ENCODE results near the gene ETV1. TPM values are rescaled to one million over a fixed set of nuclear protein-coding genes. Genes with fewer than 3 reads are reported as not detected.

The ETV1 gene
- total and polyA plus RNA-seq, 9 of the 15 experiments (the other 6 are each of a cell fraction or from before 2014, with no cell fraction given), result 7.2 to 27.4 (median 14.0) TPM

DNA sequence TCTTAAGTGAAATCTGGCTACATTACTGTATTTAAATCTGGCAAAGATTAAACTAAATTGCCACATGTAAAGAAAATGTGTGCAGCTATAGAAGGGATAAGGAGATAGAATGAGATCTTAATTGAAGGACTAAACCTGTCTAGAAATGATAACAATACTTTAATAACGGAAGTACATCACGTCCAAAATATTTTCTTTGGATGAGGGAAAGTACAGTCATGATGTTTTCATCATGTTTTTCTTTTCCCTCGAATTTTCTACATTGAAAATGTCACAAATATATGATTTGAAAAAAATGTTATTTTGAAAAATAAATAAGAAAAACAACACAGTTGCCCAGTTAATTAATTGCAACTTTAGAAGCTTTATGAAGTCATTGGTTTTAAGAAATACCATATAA is 143.9 kb downstream of the ETV1 start (continued):
- TF ChIP-seq, protein P1, sequence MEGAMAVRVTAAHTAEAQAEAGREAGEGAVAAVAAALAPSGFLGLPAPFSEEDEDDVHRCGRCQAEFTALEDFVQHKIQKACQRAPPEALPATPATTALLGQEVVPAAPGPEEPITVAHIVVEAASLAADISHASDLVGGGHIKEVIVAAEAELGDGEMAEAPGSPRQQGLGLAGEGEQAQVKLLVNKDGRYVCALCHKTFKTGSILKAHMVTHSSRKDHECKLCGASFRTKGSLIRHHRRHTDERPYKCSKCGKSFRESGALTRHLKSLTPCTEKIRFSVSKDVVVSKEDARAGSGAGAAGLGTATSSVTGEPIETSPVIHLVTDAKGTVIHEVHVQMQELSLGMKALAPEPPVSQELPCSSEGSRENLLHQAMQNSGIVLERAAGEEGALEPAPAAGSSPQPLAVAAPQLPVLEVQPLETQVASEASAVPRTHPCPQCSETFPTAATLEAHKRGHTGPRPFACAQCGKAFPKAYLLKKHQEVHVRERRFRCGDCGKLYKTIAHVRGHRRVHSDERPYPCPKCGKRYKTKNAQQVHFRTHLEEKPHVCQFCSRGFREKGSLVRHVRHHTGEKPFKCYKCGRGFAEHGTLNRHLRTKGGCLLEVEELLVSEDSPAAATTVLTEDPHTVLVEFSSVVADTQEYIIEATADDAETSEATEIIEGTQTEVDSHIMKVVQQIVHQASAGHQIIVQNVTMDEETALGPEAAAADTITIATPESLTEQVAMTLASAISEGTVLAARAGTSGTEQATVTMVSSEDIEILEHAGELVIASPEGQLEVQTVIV (CRISPR knock-in tag; IDR thresholded peaks at IDR 0.05; ENCODE audit: borderline replicate concordance), result no peak
- TF ChIP-seq, protein P2, sequence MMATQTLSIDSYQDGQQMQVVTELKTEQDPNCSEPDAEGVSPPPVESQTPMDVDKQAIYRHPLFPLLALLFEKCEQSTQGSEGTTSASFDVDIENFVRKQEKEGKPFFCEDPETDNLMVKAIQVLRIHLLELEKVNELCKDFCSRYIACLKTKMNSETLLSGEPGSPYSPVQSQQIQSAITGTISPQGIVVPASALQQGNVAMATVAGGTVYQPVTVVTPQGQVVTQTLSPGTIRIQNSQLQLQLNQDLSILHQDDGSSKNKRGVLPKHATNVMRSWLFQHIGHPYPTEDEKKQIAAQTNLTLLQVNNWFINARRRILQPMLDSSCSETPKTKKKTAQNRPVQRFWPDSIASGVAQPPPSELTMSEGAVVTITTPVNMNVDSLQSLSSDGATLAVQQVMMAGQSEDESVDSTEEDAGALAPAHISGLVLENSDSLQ (IDR thresholded peaks at IDR 0.05), result no peak
- TF ChIP-seq MYBL2 (IDR thresholded peaks at IDR 0.05; ENCODE audit: low read depth) (no peak), MYBL2 (CRISPR knock-in tag; IDR thresholded peaks at IDR 0.05; ENCODE audit: borderline replicate concordance) (no peak)

DNA sequence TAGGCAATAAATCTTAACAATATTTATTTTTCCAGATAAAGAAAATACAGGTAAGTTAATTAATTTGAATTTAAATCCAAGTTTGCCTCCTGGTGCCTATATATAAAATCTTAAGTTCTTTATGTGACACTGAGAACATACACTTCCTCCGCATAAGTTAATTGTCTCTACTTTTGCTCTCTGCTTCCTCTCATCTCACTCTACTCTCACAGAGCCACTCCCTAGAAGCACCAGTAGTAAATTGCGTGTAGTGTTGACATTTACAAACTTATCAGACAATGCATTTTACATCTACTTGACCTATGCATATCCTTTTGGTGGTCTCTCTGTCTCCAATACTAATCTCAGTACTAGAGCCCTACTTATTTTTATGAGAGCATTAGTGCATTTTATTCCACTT is 144.5 kb downstream of the ETV1 start:
- Histone ChIP-seq H2AFZ (ENCODE audit: low read depth, low read length) (no peak overlapping the region), H3K4me2 (ENCODE audit: insufficient read depth, low read length) (no peak overlapping the region), H3K4me1 (replicated peaks in 1 of 2; ENCODE audit: control insufficient read depth in 2 of 2, insufficient read depth in 2 of 2, low read length in 2 of 2) (peaks cover 0 to 9% of the 10 kb centered on the region in 2 experiments; a peak in 2 of 5 replicates), H3K9ac (ENCODE audit: insufficient read depth in 1 of 2, low read depth in 2 of 2, low read length in 2 of 2) (no peak overlapping the region), H3K27me3 (ENCODE audit: control insufficient read depth in 2 of 2, insufficient read depth in 2 of 2, low read length in 2 of 2) (no peaks in the 10 kb centered on the region), H3K27ac (ENCODE audit: extremely low read depth, low read depth, low read length) (no peak overlapping the region), H3K4me3 (no peak overlapping the region), H4K20me1 (replicated peaks; ENCODE audit: control insufficient read depth, insufficient read depth, low read length) (no peaks in the 10 kb centered on the region), H3K9me3 (replicated peaks; ENCODE audit: control insufficient read depth, insufficient read depth, low read depth, low read length) (no peaks in the 10 kb centered on the region), H3K36me3 (ENCODE audit: control insufficient read depth, insufficient read depth, low read length) (no peaks in the 10 kb centered on the region), H3K9me1 (ENCODE audit: control insufficient read depth, insufficient read depth, low read length) (no peaks in the 10 kb centered on the region), H3K79me2 (ENCODE audit: control insufficient read depth, insufficient read depth, low read length) (no peaks in the 10 kb centered on the region)
- ChIA-PET POLR2A (no interaction called here), CTCF (ENCODE audit: low intra/inter-chr PET ratio) (no interaction called here)
- ATAC-seq (no peak), FAIRE-seq (no peak), DNase-seq (ENCODE audit: extremely low read depth in 1 of 4, low spot score in 3 of 4) (no peak)
- 35% methylated on average over 2 of the region's 2 CpGs for WGBS (ENCODE audit: insufficient coverage, low coverage, missing lambda C conversion rate)
- no TSS peak for BruUV-seq (replicated peaks)
- in situ Hi-C loops (cut with MboI) (no loop called here), intact Hi-C loops (cut with micrococcal nuclease) (no loop called here)
- TF ChIP-seq SMAD3 (CRISPR knock-in tag; conservative IDR thresholded peaks at IDR 0.05) (no peak), RBM25 (IDR thresholded peaks at IDR 0.05; ENCODE audit: low read depth, low read length, severe bottlenecking) (no peak), HIVEP1 (CRISPR knock-in tag; IDR thresholded peaks at IDR 0.05) (no peak), JUNB (CRISPR knock-in tag; conservative IDR thresholded peaks at IDR 0.05) (no peak), SIRT6 (IDR thresholded peaks at IDR 0.05; ENCODE audit: low read depth, low read length) (no peak), ZNF780A (CRISPR knock-in tag; IDR thresholded peaks at IDR 0.05) (no peak), NEUROD1 (IDR thresholded peaks at IDR 0.05; ENCODE audit: borderline replicate concordance, low read depth, low read length, partially characterized antibody) (no peak)
- TF ChIP-seq, protein P3, sequence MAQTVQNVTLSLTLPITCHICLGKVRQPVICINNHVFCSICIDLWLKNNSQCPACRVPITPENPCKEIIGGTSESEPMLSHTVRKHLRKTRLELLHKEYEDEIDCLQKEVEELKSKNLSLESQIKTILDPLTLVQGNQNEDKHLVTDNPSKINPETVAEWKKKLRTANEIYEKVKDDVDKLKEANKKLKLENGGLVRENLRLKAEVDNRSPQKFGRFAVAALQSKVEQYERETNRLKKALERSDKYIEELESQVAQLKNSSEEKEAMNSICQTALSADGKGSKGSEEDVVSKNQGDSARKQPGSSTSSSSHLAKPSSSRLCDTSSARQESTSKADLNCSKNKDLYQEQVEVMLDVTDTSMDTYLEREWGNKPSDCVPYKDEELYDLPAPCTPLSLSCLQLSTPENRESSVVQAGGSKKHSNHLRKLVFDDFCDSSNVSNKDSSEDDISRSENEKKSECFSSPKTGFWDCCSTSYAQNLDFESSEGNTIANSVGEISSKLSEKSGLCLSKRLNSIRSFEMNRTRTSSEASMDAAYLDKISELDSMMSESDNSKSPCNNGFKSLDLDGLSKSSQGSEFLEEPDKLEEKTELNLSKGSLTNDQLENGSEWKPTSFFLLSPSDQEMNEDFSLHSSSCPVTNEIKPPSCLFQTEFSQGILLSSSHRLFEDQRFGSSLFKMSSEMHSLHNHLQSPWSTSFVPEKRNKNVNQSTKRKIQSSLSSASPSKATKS (CRISPR knock-in tag; IDR thresholded peaks at IDR 0.05), result no peak
- TF ChIP-seq, protein P4, sequence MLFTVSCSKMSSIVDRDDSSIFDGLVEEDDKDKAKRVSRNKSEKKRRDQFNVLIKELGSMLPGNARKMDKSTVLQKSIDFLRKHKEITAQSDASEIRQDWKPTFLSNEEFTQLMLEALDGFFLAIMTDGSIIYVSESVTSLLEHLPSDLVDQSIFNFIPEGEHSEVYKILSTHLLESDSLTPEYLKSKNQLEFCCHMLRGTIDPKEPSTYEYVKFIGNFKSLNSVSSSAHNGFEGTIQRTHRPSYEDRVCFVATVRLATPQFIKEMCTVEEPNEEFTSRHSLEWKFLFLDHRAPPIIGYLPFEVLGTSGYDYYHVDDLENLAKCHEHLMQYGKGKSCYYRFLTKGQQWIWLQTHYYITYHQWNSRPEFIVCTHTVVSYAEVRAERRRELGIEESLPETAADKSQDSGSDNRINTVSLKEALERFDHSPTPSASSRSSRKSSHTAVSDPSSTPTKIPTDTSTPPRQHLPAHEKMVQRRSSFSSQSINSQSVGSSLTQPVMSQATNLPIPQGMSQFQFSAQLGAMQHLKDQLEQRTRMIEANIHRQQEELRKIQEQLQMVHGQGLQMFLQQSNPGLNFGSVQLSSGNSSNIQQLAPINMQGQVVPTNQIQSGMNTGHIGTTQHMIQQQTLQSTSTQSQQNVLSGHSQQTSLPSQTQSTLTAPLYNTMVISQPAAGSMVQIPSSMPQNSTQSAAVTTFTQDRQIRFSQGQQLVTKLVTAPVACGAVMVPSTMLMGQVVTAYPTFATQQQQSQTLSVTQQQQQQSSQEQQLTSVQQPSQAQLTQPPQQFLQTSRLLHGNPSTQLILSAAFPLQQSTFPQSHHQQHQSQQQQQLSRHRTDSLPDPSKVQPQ (CRISPR knock-in tag; IDR thresholded peaks at IDR 0.05; ENCODE audit: borderline replicate concordance), result no peak
